Fibroblast of upper back skin (primary cell): ENCODE results near the gene KLHL21.
"Not testable (repeated sequence)": the region's sequence is repeated elsewhere in the genome, so short reads cannot be mapped to it uniquely, and the experiment has no call there.

Experiments
- DNase-seq: peaks from one replicate; pipeline ENCODE4 v3.0.0-alpha.2; 2013

Gene KLHL21

DNA sequence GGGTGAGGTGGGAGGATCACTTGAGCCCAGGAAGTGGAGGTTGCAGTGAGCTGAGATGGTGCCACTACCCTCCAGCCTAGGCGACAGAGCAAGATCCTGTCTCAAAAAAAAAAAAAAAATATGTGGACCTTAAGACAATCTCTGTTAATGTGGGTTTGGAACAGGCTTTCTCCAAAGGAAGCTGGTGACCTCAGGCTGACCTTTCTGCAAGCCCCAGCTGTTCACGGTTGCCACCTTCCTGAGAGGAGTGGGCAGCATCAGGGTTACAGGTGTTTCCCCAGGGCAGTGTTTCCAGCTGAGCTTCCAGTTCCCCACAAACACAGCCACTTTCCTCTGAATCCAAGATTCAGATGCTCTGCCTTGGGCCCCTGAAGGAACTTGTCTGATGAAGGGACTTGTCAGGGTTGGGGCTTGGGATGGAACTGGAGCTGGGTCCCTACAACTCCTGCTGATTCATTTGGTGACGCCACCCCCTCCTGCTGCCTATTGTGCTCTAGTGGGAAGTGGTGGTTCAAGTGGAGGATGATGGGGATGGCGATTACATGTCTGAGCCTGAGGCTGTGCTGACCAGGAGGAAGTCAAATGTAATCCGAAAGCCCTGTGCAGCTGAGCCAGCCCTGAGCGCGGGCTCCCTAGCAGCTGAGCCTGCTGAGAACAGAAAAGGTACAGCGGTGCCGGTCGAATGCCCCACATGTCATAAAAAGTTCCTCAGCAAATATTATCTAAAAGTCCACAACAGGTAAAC lies 20.9 kb downstream of the KLHL21 start:
- DNase-seq = no peak

GRCh38 chr1:6580593-6581409 lies 21.9 kb downstream of the KLHL21 start:
- no peak for DNase-seq

GRCh38 chr1:6580119-6580592 lies 22.5 kb downstream of the KLHL21 start:
- no peak for DNase-seq

DNA sequence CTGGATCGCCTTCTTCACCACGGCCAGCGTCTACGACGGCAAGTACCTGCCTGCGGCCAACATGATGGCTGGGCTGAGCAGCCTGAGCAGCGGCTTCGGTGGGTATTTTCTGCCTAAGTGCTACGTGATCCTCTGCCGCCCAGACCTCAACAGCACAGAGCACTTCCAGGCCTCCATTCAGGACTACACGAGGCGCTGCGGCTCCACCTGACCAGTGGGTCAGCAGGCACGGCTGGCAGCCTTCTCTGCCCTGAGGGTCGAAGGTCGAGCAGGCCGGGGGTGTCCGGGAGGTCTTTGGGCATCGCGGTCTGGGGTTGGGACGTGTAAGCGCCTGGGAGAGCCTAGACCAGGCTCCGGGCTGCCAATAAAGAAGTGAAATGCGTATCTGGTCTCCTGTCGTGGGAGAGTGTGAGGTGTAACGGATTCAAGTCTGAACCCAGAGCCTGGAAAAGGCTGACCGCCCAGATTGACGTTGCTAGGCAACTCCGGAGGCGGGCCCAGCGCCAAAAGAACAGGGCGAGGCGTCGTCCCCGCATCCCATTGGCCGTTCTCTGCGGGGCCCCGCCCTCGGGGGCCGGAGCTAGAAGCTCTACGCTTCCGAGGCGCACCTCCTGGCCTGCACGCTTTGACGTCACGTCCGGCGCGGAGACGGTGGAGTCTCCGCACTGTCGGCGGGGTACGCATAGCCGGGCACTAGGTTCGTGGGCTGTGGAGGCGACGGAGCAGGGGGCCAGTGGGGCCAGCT lies 23.1 kb downstream of the KLHL21 start, which contains the start of gene ZBTB48:
Gene ZBTB48, plus strand, starts transcription at position 621 of the 745 bp plus-strand sequence. CDS start 616 bp downstream, outside the sequence.
- DNase-seq = peak; percentile 97

DNA sequence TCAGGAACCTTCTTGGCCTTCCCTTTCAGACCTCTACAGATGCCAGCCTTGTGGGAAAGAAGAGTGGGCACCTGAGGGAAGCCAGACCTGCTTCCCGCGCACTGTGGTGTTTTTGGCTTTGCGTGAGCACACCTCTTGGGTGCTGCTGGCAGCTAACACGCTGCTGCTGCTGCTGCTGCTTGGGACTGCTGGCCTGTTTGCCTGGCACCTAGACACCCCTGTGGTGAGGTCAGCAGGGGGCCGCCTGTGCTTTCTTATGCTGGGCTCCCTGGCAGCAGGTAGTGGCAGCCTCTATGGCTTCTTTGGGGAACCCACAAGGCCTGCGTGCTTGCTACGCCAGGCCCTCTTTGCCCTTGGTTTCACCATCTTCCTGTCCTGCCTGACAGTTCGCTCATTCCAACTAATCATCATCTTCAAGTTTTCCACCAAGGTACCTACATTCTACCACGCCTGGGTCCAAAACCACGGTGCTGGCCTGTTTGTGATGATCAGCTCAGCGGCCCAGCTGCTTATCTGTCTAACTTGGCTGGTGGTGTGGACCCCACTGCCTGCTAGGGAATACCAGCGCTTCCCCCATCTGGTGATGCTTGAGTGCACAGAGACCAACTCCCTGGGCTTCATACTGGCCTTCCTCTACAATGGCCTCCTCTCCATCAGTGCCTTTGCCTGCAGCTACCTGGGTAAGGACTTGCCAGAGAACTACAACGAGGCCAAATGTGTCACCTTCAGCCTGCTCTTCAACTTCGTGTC lies 23.9 kb downstream of the KLHL21 start:
- DNase-seq = no peak

DNA sequence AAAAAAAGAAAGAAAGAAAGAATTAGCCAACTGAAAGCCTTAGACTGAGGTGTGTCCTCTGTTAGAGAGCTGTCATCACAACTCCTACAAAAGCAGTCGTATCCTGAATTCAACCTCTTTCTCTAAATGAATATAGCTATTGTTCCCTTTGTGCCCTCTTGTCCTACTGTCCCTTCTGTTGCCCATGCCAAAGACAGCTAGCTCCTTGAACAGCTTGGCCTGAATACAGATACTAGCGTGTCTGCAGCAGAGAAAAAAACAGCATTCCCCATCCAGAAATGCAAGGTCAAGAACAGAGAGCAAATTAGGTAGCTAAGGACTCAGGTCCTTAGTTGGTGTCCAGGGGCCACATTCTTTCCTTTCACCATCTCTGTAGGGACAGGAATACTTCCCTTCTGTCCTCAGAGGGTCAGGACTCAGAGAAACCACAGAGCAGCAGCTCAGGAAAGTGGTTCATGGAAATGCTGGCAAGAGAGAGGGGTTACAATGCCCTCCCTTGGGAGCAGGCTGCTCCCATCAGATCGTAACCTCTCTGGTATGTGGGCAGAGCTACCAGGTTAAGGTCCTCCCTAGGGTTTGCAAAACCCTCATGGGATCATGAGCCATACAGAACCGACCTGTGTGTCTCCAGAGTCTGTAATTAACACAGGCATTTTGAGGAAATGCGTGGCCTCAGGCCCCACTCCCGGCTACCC lies 24.7 kb downstream of the KLHL21 start:
- no peak for DNase-seq

DNA sequence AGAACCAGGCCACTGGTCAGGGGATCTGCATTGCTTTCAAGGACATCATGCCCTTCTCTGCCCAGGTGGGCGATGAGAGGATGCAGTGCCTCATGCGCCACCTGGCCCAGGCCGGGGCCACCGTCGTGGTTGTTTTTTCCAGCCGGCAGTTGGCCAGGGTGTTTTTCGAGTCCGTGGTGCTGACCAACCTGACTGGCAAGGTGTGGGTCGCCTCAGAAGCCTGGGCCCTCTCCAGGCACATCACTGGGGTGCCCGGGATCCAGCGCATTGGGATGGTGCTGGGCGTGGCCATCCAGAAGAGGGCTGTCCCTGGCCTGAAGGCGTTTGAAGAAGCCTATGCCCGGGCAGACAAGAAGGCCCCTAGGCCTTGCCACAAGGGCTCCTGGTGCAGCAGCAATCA lies 27.9 kb downstream of the KLHL21 start:
- no peak for DNase-seq

- no peak for DNase-seq
Measured at GRCh38 chr1:6574025-6574620, 28.5 kb downstream of the KLHL21 start.

DNA sequence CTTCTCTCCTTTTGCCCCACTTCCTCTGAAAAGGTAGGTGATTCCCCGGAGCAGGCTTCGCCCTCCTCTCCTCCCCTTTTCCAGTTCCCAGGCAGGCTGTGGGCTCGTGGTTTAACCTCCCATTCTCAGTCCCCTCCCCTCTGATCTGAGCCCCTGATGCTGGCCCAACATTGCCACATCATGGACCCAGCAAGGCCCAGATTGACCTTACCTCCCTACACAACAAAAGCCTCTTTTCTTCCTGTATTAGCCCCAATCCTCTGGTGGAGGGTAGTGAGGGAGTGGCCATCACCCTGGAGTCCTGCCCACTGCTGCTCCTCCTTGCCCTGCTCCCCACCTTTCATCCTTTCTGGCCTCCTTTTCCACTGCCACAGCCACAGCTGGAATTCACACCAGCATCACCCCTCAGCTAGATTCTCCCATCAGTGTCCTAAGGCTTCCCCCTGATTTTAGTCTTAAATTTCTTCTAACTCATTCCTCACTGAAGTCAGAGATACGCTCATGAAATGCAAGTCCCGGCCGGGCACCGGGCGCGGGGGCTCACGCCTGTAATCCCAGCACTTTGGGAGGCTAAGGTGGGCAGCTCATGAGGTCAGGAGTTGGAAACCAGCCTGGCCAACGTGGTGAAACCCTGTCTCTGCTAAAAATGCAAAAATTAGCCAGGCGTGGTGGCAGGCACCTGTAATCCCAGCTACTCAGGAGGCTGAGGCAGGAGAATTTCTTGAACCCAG lies 29.9 kb downstream of the KLHL21 start:
- DNase-seq = no peak

- no peak for DNase-seq
Measured at GRCh38 chr1:6570987-6571386, 31.7 kb downstream of the KLHL21 start.

- DNase-seq = no peak
Measured at GRCh38 chr1:6570100-6570499, 32.6 kb downstream of the KLHL21 start.

GRCh38 chr1:6569033-6569432 lies 33.6 kb downstream of the KLHL21 start:
- no peak for DNase-seq

DNA sequence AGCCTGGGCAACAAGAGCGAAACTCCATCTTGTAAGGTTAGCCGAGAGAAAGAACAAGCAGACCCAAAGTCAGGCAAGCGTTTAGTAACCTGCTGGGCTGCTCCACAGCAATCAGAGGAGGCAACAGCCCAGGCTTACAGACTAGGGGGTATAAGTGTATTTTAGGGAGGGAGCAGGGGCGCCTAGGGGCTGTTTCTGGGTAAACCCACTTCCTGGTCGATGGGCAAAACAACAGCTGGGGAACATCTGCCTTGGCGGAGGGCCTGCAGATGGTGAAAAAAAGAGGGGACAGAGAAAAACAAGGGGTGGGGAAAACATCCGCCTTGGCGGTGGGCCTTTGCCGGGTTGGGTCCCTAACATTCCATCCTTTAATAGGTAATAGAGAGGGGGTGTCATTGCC lies 42.4 kb downstream of the KLHL21 start:
- no peak for DNase-seq

DNA sequence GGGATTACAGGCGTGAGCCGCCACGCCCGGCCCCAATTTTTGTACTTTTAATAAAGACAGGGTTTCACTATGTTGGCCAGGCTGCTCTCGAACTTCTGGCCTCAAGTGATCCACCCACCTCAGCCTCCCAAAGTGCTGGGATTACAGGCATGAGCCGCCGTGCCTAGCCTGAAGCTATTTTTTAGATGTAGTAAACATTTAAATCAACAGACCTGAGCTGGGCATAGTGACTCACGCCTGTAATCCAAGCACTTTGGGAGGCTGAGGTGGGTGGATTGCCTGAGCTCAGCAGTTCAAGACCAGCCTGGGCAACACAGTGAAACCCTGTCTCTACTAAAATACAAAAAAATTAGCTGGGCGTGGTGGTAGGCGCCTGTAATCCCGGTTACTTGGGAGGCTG lies 43.5 kb downstream of the KLHL21 start:
- DNase-seq = not testable (repeated sequence)

- no peak for DNase-seq
Measured at GRCh38 chr1:6557597-6557996, 45.1 kb downstream of the KLHL21 start.

GRCh38 chr1:6554907-6555778 lies 47.5 kb downstream of the KLHL21 start, which contains the start of gene TAS1R1:
TAS1R1 (plus strand) TSS chr1:6555307; CDS start chr1:6555374, 67 bp downstream.
- no peak for DNase-seq

GRCh38 chr1:6554031-6554906 lies 48.4 kb downstream of the KLHL21 start, which contains the start of gene NOL9:
NOL9 (minus strand) TSS chr1:6554513; CDS start chr1:6554502, 11 bp downstream.
- DNase-seq = peak; percentile 89

DNA sequence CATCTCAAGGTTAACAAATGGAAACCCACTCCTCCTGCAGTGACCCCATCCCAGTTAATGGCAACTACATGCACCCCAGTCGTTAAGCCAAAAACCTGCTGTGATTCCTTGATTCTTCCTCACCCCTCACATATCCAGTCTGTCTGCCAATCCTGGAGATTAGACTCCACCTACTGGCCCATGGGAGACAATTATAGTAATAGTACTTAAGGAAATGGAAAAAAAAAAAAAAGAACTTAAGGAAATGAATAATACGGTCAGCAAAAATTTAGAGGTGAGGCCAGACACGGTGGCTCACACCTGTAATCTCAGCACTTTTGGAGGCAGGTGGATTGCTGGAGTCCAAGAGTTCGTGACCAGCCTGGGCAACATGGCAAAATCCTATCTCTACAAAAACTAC lies 55.4 kb downstream of the KLHL21 start:
- peak; percentile 9 for DNase-seq
